Measurements from ENCODE around the gene ATP6V1B1. TPM values are rescaled to one million over a fixed set of nuclear protein-coding genes. Genes with fewer than 3 reads are reported as not detected.

The ATP6V1B1 gene
- total RNA-seq (2014; rRNA removed; shearing (Covaris generic)): 2.5 TPM in 1 of 2 replicates, not detected in the other
- 0.33 and 2.2 TPM in 2 replicates for polyA plus RNA-seq (2015; cell fraction: cytosol; rRNA removed)
- polyA plus RNA-seq (2015; cell fraction: nucleus; rRNA removed): 41.2 and 49.3 TPM in 2 replicates

DNA sequence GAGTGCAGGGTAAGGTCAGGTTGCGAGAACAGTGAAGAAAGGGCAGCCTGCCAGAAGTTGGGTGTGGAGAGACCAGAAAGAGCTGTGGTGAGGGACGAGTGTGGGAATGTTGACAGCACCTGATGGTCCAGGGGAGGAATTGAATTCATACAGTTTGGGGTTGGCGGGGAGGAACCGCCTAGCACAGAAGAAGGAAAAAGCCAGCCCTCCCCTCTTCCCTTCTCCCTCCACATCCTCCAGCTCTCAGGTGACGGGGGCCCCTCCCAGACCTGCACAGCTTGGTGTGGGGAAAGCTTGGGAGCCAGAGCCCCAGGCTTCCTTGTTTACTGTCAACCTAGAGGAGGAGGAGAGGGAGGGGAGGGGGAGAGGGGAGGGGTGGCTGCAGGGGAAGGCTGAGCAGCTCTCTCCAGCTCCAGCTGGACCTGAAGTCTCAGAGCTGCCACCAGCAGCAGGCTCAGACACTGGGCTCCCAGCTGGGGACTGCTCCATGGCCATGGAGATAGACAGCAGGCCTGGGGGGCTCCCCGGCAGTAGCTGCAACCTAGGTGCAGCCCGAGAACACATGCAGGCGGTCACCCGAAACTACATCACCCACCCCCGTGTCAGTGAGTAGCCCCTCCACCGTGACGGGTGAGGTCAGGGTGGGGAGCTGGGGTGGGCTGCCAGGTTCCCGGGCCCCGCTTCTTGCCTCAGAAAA, at the start of gene ATP6V1B1:
Gene ATP6V1B1, plus strand, starts transcription at position 433 of the 697 bp plus-strand sequence. Its CDS starts 55 bp downstream, at position 488.
- in situ Hi-C loops (cut with HindIII; ENCODE audit: low pct_unique_long_range_greater_than_20kb, low sequenced_read_pairs): no loop called here

DNA sequence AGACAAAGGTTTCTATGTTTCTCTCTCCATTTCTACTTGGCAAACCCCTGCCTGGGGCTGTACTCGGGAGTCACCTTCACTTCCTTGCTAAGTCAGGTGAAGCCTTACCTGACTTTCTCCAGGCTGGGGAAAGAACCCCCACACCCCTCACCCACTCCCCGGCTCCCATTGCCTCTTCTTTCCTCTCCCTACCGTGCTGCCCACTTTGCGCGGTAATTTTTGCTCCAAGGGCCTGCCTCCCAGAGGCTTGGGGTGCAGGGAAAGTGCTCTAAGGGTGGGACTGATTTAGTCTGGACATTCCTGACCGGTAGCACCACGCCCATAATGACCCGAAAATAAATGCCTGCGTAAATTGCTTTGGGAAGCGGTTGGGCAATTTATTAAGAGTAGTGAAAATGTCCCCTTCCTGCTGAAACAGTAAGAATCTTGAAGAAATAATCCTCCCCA, 49.1 kb upstream of the ATP6V1B1 start:
- in situ Hi-C loops (cut with HindIII; ENCODE audit: low pct_unique_long_range_greater_than_20kb, low sequenced_read_pairs): no loop called here
- no peak for DNase-seq (ENCODE audit: low read depth, low spot score)

More for the DNA sequence above, at the start of gene ATP6V1B1:
- DNase-seq (ENCODE audit: low read depth, low spot score): no peak

DNA sequence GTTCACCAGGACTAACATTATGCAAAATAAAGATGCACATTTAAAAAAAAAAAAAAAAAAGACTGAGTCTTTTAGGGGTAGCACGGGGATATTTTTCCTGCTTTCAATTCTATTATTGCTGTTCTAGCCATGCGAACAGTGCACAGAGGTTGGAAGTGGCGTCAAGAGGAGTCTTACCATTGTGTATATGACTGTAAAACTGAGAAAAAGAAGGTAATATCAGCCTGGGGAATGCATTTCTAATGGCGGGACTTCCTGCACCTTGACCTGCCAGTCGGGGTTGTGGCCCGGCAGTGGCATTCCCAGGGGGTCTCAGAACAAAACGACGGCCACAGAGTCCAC, 48.5 kb upstream of the ATP6V1B1 start:
- in situ Hi-C loops (cut with HindIII; ENCODE audit: low pct_unique_long_range_greater_than_20kb, low sequenced_read_pairs): no loop called here
- DNase-seq (ENCODE audit: low read depth, low spot score): no peak

DNA sequence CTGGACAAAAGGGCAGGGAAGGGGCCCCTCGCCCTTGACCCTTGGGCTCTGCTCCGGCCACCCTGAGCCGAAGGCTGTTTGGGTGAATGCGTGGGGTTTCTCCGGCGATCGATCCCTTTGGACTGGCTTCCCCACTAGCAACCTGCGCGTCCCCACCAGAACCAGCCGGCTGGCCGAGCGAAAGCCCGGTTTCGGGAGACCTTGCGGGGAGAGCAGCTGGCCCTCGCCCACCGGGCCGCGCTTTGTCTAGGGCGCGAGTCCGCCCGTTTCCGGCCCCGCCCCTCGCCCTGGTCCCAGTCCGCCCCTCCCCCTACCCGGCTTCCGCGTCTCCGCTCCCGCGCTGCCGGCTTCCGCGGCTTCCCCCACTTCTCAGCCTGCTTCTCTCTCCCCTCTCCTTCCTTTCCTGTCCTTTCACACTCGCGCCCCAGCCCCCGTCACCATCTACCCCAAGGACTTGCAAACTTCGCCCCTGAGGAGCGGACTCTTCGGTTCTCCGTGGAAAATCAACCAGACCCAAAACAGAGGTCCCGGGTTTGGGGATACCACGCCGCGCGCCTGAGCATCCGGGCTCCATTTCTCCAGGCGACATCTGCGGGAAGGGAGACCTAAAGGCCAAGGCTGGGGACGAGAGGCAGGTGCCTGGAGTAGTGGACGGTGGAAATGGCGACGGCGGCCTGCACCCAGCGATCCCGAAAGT, 48.0 kb upstream of the ATP6V1B1 start:
- in situ Hi-C loops (cut with HindIII; ENCODE audit: low pct_unique_long_range_greater_than_20kb, low sequenced_read_pairs): no loop called here

DNA sequence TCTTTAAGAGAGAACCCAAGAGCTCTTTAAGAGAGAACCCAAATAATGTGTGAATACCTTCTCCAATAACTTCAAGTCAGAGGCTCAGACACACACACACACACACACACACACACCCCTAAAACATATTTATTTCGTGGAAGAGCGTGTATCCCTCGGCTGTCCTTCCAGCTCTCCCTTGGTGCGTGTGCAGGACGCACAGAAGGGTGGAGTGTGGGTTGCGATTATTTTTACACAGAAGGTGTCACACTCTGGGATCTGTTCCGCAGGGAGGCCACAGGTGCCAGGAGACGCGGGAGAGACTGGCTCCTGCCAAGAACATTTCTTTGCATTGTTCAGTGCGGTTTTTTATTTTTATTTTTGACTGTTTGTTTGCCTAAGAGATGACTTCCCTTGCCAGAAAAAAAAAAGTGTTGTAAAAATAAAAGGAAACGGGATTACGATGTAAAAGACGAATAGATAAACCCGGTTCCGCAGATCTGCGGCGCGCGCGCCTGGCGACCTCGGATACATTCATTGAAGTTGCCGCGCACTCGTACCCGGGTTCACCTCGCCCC, 47.3 kb upstream of the ATP6V1B1 start:
- in situ Hi-C loops (cut with HindIII; ENCODE audit: low pct_unique_long_range_greater_than_20kb, low sequenced_read_pairs): no loop called here
- DNase-seq (ENCODE audit: low read depth, low spot score): no peak

More for the DNA sequence above, 48.0 kb upstream of the ATP6V1B1 start:
- no peak for DNase-seq (ENCODE audit: low read depth, low spot score)

DNA sequence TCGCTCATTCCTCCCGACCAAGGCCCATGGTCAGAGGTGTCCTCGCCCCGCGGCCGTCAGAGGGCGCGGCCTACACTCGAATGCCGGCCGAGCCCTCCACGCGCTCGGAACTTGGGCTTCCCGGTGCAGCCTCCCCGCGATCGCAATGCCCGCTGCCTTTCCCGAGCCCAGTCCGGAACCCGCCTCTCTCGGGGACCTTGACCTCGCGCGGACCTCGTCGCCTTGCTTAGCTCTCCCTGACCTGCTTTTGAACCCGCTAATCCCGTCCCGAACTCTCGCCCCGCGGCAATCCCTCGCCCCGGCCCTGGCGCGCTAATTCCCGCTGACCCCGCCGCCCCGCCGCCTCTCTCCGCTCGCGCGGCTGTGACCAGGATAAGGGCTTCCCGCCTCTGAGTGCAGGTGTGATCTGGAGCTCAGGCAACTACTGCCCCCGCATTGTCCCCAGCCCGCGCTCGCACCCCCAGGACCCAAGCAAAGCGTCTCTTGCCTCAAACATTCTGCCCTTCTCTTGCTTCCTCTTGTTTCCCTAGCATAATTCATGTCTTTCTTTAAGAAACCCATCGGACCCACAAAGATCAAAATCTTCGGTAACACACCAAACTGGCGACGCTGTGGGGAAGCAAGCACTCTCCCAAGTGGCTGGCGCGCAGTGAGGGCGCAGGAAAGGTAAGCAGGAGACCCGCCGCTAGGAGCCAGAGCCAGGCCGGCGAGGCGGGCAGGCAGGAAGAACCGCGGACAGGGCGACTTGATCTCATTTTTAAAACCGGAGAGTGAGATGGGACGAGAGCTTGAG, 46.6 kb upstream of the ATP6V1B1 start:
- no peak for DNase-seq (ENCODE audit: low read depth, low spot score)
- in situ Hi-C loops (cut with HindIII; ENCODE audit: low pct_unique_long_range_greater_than_20kb, low sequenced_read_pairs): no loop called here

DNA sequence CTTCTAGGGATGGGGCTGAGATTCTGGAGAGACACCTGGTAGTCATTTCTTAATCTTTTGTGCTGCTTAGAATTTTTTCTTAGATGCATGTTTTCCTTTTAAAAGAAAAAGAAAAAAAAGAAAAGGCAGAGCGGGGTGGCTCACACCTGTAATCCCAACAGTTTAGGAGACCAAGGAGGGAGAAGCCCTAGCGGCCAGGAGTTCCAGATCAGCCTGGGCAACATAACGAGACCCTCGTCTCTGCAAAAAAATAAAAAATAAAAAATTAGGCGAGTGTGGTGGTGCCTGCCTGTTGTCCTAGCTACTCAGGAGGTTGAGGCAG, 46.0 kb upstream of the ATP6V1B1 start:
- in situ Hi-C loops (cut with HindIII; ENCODE audit: low pct_unique_long_range_greater_than_20kb, low sequenced_read_pairs): no loop called here

DNA sequence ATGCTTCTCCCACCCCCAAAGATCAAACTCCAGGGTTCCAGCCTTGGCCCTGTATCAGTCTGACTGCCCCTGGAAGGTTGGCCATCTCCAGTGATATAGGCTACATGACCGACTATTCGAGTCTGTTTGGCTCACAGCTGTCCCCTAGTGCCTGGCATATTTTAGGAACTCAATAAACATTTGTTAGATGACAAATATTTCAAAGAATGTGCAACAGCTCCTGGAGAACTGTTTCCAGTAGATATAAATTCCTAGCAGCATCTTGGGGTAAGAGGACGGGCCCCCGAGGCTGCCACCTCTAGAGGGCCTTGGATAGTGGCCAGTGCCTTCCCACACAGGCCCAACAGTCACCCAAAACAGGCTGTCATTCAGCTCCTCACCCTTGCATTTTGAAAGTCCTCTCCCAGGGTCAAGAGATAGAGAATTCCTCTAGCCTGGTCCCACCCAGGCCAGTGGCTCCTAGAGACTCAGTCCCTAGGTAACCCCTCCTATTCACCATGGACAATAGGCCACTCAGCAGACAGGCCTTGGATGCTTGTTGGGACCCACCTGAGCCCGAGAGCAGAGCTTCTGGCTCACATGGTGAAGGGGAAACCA, 45.1 kb upstream of the ATP6V1B1 start:
- in situ Hi-C loops (cut with HindIII; ENCODE audit: low pct_unique_long_range_greater_than_20kb, low sequenced_read_pairs): no loop called here
- no peak for DNase-seq (ENCODE audit: low read depth, low spot score)

More for the DNA sequence above, 46.0 kb upstream of the ATP6V1B1 start:
- no peak for DNase-seq (ENCODE audit: low read depth, low spot score)

DNA sequence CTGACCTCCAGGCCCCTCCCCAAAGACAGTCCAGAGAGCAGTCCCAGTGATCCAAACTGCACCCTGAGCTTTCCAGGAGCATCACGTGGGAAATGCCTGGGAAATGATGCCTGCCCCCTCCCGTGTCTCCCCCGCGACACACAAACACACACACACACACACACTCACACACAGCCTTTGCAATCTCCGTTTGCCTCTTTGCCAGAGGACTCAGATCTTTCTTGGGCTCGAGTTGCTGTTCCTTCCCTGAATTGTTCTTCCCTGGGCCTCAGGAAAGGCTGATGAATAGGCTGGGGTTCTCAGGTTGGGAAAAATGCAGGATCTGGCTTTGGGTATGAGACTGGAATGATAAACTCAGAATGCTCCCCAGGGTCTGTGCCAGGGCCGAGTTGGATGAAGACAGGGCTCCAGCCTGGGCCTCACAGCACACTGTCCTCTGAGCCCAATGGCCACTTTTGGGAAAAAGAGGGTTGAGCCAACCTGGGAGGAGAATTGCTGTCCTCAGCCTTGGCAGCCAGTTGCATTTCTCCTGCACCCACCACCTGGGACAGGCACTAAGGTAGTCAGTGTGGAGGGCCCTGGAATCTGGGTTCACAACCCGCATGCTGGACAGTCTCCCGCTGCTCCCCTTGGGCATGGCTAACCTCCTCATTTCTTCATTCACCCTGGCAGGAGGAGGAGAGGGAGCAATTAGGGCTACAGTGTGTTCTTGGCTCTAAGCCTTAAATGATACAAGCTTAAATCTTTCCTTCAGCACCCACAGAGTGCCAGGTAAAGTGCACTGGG, 43.9 kb upstream of the ATP6V1B1 start:
- in situ Hi-C loops (cut with HindIII; ENCODE audit: low pct_unique_long_range_greater_than_20kb, low sequenced_read_pairs): no loop called here
- DNase-seq (ENCODE audit: low read depth, low spot score): no peak

DNA sequence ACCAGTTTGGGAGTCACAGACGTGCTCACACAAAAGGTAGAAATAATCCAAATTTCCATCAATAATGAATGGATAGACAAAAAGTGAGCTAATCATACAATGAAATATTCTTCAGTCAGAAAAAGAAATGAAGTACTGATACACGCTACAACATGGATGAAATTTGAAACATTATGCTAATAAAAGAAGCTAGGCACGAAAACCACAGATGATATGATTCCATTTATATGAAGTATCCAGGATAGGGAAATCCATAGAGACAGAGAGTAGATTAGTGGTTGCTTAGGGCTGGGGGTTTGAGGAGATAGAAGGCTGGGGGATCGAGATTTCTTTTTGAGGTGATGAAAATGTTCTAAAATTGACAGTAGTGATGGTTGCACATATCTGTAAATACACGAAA, 43.0 kb upstream of the ATP6V1B1 start:
- in situ Hi-C loops (cut with HindIII; ENCODE audit: low pct_unique_long_range_greater_than_20kb, low sequenced_read_pairs): no loop called here
- DNase-seq (ENCODE audit: low read depth, low spot score): no peak

DNA sequence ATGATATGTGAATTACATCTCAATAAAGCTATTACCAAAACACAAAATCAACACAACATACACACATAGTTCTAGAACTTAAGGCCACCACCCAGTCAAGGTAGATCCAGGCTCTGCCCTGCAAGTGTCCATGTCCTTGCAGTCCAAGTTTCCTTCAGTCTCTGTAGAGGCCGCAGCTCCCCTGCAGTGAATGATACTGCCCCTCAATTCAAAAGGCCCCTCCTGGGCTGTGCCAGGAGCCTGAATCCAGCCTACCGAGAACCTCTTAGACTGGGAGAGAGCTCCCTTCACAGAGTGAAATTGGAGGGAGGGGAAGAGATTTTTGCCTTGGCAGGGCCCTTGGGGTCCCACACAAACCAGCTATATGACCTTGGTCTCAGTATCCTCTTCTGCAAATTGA, 42.5 kb upstream of the ATP6V1B1 start:
- in situ Hi-C loops (cut with HindIII; ENCODE audit: low pct_unique_long_range_greater_than_20kb, low sequenced_read_pairs): no loop called here
- DNase-seq (ENCODE audit: low read depth, low spot score): no peak

DNA sequence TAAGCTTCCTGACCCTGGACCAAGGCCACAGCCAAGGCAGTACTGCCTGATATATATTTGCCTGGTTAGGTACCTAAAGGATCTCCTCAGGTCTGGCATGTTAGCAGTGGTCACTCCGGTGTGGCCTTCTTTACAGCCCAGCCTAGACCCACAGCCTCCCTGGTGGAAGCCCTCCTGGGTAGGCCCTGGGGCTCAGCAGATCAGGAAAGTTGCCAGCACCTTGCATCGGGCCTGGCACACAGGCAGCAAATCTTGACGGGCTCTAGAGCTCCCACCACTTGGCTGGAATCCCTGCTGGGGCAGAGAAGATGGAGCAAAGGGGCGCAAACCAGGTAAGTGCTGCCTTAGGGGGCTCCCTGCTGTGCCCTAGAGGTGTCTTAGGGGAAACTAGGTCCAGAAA, 40.9 kb upstream of the ATP6V1B1 start:
- no peak for DNase-seq (ENCODE audit: low read depth, low spot score)
- in situ Hi-C loops (cut with HindIII; ENCODE audit: low pct_unique_long_range_greater_than_20kb, low sequenced_read_pairs): no loop called here

DNA sequence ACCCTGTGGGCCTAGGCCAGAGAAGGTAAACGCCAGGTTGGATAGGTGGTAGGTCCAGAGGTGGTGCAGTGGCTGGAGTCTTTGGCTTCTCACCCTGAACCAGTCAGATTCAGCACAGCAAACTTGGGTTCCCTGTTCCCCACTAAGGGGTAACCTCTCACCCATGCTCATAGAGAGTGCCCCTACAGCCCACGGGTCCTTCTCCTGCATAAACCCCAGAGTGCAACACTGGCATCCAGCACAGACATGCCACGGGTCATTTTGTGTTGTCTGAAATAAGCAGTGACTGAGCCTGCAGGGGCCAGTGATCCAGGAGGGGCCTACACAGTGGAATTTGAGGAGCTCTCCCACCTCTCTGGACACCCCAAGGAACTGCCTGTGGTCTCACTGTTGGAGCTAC, 40.5 kb upstream of the ATP6V1B1 start:
- in situ Hi-C loops (cut with HindIII; ENCODE audit: low pct_unique_long_range_greater_than_20kb, low sequenced_read_pairs): no loop called here
- DNase-seq (ENCODE audit: low read depth, low spot score): no peak

DNA sequence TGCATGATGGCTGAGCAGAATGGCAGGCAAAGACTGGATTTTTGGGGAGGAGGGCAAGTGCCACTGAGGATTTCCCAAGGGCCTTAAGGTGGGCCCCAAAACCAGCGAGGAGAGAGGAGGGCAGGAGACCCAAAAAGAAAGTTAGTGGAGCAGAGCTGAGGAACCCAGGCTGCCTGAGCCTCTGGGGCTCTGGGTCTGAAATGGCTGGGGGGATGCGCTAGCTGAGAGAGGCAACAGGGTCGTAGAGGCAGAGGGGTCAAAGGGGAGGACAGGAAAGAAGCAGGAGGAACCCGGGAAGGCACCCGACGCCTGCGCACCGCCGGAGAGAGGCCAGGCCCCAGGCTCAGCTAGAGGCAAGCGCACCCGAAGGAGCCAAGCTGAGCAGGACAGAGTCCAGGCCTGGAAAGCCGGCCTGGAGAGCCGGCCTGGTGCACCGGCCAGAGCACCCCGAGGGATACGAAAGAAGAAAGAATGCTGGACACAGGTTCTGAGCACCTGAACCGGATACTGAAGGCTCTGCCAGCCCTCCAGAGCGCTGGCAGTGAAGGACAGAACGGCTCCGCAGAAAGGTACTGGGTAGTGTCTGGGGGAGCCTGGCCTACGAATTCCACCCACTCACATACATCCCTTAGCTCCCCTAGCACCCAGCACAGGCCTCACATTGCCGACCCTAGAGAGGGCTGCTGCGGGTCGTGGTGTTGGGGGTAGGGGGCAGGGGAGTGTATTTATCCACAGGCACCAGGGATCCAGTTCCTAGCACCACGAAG, 39.5 kb upstream of the ATP6V1B1 start:
- DNase-seq (ENCODE audit: low read depth, low spot score): no peak
- in situ Hi-C loops (cut with HindIII; ENCODE audit: low pct_unique_long_range_greater_than_20kb, low sequenced_read_pairs): no loop called here

DNA sequence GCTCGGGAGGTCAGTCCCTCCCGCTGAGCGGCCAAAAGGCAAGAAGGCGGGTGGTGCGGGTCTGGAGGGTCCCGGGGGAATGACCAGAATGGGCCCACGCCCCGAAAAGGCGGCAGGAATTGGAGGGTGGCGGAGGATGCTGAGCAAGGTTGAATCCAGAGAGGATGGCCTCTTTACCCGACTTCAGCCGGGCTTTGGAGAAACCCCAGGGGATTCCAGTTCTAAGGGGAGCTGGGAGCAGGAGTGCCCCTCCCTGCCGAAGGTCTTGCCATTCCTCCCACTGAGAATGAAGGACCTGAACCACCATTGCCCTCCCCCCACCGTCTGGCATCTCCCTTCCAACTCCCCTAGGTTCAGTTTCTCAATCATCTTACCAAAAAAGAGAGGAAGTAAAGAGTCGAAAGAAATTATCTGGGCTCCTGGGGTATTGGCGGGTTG, 38.9 kb upstream of the ATP6V1B1 start:
- in situ Hi-C loops (cut with HindIII; ENCODE audit: low pct_unique_long_range_greater_than_20kb, low sequenced_read_pairs): no loop called here
- DNase-seq (ENCODE audit: low read depth, low spot score): no peak

DNA sequence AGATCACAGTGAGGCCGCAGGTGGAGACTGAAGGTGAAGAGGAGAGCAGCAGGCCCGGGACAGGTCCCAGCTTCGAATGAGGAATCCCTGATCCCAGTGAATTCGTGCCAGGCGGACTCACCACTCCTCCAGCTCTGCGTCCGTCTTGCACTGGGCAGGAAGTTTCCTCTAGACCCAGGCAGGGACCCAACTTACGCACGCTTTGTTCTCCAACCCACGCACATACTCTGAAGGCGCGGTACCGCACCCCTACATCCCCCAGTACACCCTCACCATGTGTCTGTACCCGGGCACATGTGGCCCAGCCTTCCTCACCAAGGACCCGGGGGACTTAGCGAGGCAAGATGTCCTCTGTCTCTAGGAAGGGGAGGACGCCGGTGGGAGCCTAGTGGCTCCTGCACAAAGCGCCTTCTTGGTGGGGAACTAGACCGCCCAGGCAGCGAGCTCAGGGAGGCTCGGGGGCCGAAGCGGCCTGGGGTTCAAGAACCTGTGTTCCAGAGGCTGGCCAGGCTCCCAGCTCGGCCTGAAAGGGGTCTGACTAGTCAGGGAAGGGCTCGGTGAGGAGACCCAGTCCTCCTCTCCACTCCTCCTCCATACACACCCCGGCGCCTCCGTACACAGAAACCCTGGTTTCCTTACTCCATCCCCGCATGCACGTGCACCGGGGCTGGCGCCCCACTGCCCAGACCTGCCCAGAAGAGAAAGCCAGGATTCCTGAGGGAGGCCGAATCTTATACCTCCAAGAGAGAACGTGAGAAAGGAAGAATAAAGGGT, 38.3 kb upstream of the ATP6V1B1 start:
- in situ Hi-C loops (cut with HindIII; ENCODE audit: low pct_unique_long_range_greater_than_20kb, low sequenced_read_pairs): no loop called here
- DNase-seq (ENCODE audit: low read depth, low spot score): no peak

Measured in SK-MEL-5 (cell line).